ENCODE results near the gene CCDC87.
"Not testable (repeated sequence)": the region's sequence is repeated elsewhere in the genome, so short reads cannot be mapped to it uniquely, and the experiment has no call there.

CCDC87 gene

GRCh38 chr11:66542362-66542761, 50.5 kb downstream of the CCDC87 start:
- H3K9me3 ChIP-seq (ENCODE audit: control extremely low read depth in 1 of 5, control insufficient read depth in 4 of 5, insufficient read depth in 2 of 5, low read depth in 1 of 5, low read length in 4 of 5), result no peaks in the 10 kb centered on the region
- peak overlapping the region in 1 of 2 experiments; percentile 62 for H3K27ac ChIP-seq (ENCODE audit: insufficient read depth in 1 of 2, low read depth in 1 of 2, low read length in 2 of 2, poor library complexity in 1 of 2, severe bottlenecking in 2 of 2)
- DNase-seq, result no peak
- ChIA-PET CTCF (interaction anchor here (0.7 to 3.1 kb wide), 6 partner anchors 9 to 138 kb away, joined by 3 to 8 read pairs (median 3); no protein-coding TSS in a partner anchor), POLR2A (no interaction called here)
- H3K36me3 ChIP-seq (ENCODE audit: control insufficient read depth in 4 of 4, insufficient read depth in 4 of 4, low read length in 3 of 4), result peaks cover 9 to 44% (median 28%) of the 10 kb centered on the region in 4 experiments
- H3K27me3 ChIP-seq (replicated peaks in 2 of 5; ENCODE audit: control insufficient read depth in 4 of 5, insufficient read depth in 5 of 5, low read length in 4 of 5), result peaks cover 0 to 3% (median 0%) of the 10 kb centered on the region in 5 experiments
- H3K4me3 ChIP-seq (ENCODE audit: control insufficient read depth in 1 of 7, extremely low read depth in 1 of 7, insufficient read depth in 4 of 7, low read depth in 2 of 7, low read length in 6 of 7), result no peak overlapping the region
- H3K4me1 ChIP-seq (ENCODE audit: control extremely low read depth in 1 of 4, control insufficient read depth in 4 of 4, insufficient read depth in 4 of 4, low read length in 3 of 4), result peaks cover 13 to 40% (median 31%) of the 10 kb centered on the region in 4 experiments
- WGBS (ENCODE audit: insufficient coverage), result 86% methylated on average over 10 of the region's 10 CpGs

DNA sequence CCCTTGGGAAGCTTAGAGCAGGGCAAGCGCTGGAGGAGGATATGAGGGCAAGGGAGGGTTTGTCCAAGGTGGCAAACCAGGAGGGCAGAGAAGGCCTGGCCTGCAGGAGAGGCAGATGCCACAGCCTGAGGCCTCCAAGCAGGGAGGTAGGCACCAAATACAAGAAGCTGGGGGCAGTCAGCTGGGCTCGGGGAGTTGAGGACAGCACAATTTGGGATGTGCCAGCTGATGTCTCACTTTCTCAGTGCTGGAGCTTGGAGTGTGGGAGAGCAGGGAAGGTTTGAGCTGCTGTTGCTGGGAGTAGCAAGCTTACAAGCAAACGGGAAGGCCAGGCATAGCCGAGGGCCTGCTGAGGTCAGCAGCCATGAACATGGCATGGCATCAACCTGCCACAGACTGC, 51.0 kb downstream of the CCDC87 start:
- 93% methylated on average over 4 of the region's 4 CpGs for WGBS (ENCODE audit: insufficient coverage)
- POLR2A ChIA-PET, result no interaction called here
- Histone ChIP-seq H3K9me3 (ENCODE audit: control extremely low read depth in 1 of 5, control insufficient read depth in 4 of 5, insufficient read depth in 2 of 5, low read depth in 1 of 5, low read length in 4 of 5) (no peaks in the 10 kb centered on the region), H3K27me3 (replicated peaks in 2 of 5; ENCODE audit: control insufficient read depth in 4 of 5, insufficient read depth in 5 of 5, low read length in 4 of 5) (peaks cover 0 to under 1% (median 0%) of the 10 kb centered on the region in 5 experiments), H3K27ac (ENCODE audit: insufficient read depth in 1 of 2, low read depth in 1 of 2, low read length in 2 of 2, poor library complexity in 1 of 2, severe bottlenecking in 2 of 2) (no peak overlapping the region), H3K4me3 (ENCODE audit: control insufficient read depth in 1 of 7, extremely low read depth in 1 of 7, insufficient read depth in 4 of 7, low read depth in 2 of 7, low read length in 6 of 7) (no peak overlapping the region), H3K36me3 (ENCODE audit: control insufficient read depth in 4 of 4, insufficient read depth in 4 of 4, low read length in 3 of 4) (peaks cover 9 to 49% (median 31%) of the 10 kb centered on the region in 4 experiments), H3K4me1 (ENCODE audit: control extremely low read depth in 1 of 4, control insufficient read depth in 4 of 4, insufficient read depth in 4 of 4, low read length in 3 of 4) (peaks cover 13 to 40% (median 31%) of the 10 kb centered on the region in 4 experiments)
- CTCF ChIA-PET, result interaction anchor here (0.7 to 3.1 kb wide), 4 partner anchors 13 to 138 kb away, joined by 3 to 8 read pairs (median 3); no protein-coding TSS in a partner anchor
- no peak for DNase-seq

DNA sequence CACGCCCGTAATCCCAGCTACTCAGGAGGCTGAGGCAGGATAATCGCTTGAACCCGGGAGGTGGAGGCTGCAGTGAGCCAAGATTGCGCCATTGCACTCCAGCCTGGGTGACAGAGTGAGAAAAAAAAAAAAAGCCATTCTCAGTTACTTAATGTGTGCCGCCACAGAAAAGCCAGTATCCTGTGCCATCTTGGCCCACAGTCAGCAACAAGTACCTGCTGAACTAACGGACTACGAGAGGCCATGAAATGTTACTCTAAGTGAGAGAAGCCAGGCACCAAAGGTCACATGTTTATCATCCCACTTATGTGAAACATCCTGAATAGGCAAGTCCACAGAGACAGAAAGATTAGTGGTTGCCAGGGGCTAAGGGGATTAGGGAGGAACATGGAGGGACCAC, 52.3 kb downstream of the CCDC87 start:
- Histone ChIP-seq H3K4me1 (ENCODE audit: control extremely low read depth in 1 of 4, control insufficient read depth in 4 of 4, insufficient read depth in 4 of 4, low read length in 3 of 4) (peaks cover 13 to 34% (median 28%) of the 10 kb centered on the region in 4 experiments), H3K36me3 (ENCODE audit: control insufficient read depth in 4 of 4, insufficient read depth in 4 of 4, low read length in 3 of 4) (peaks cover 13 to 60% (median 37%) of the 10 kb centered on the region in 4 experiments)
- H3K9me3 ChIP-seq (ENCODE audit: control extremely low read depth in 1 of 5, control insufficient read depth in 4 of 5, insufficient read depth in 2 of 5, low read depth in 1 of 5, low read length in 4 of 5); CTCF ChIA-PET; H3K27ac ChIP-seq (ENCODE audit: insufficient read depth in 1 of 2, low read depth in 1 of 2, low read length in 2 of 2, poor library complexity in 1 of 2, severe bottlenecking in 2 of 2); H3K4me3 ChIP-seq (ENCODE audit: control insufficient read depth in 1 of 7, extremely low read depth in 1 of 7, insufficient read depth in 4 of 7, low read depth in 2 of 7, low read length in 6 of 7); POLR2A ChIA-PET; DNase-seq; H3K27me3 ChIP-seq (replicated peaks in 2 of 5; ENCODE audit: control insufficient read depth in 4 of 5, insufficient read depth in 5 of 5, low read length in 4 of 5): not testable (repeated sequence)
- WGBS (ENCODE audit: insufficient coverage), result 90% methylated on average over 8 of the region's 8 CpGs

All from common myeloid progenitor, CD34-positive (primary cell).